Vagina (tissue), 2 donors: ENCODE measurements around the gene TBC1D16.

Experiments used
- CTCF ChIP-seq, 3 experiments: fragments of 450-650 bp in 2 of 3; fragments of 200-600 bp in 1 of 3; sonication (generic) in 1 of 3; IDR thresholded peaks; one replicate each; pipeline ENCODE4 v1.5.1; 2017 to 2019; ENCODE audit warnings: antibody characterized with exemption in 3 of 3, mild to moderate bottlenecking in 2 of 3, moderate library complexity in 2 of 3
- POLR2A ChIP-seq, 2 donors: fragments of 450-650 bp; IDR thresholded peaks; one replicate each; pipeline ENCODE4 v1.6.1; 2017; ENCODE audit warnings: antibody characterized with exemption in 2 of 2, mild to moderate bottlenecking in 2 of 2, moderate library complexity in 2 of 2
- POLR2AphosphoS5 ChIP-seq, 2 donors: sonication (generic); formaldehyde crosslinking; IDR thresholded peaks; one replicate each; pipeline ENCODE4 v1.9.0; 2017; ENCODE audit warnings: antibody characterized with exemption in 2 of 2, mild to moderate bottlenecking in 2 of 2, low read depth in 1 of 2; ENCODE audit not compliant: insufficient read depth in 1 of 2

GRCh38 chr17:80024206-80024972 lies 11.3 kb downstream of the TBC1D16 start:
- TF ChIP-seq POLR2A (IDR thresholded peaks at IDR 0.05) (no peak), CTCF (IDR thresholded peaks at IDR 0.05) (no peak), POLR2AphosphoS5 (IDR thresholded peaks at IDR 0.05; ENCODE audit: insufficient read depth in 1 of 2, low read depth in 1 of 2) (no peak)
